OCI-LY7 (cell line): ENCODE results near the gene TLE3. TPM values are rescaled to one million over a fixed set of nuclear protein-coding genes. Genes with fewer than 3 reads are reported as not detected.

ENCODE experiments used
- BruUV-seq: library from RNA; stranded (reverse); fragments of 400-500 nt; replicated peaks from 2 replicates; lab custom pipeline; 2021; lab: Mats Ljungman, UMichigan
- CTCF ChIA-PET: fragments of 300-600 bp; sonication (Branson Sonifier 250); formaldehyde crosslinking; loops from one replicate; lab custom pipeline; 2022; ENCODE audit warnings: antibody characterized with exemption; ENCODE audit not compliant: unreplicated experiment; lab: Charles Lee
- POLR2A ChIA-PET: fragments of 300-600 bp; sonication (Branson Sonifier 250); formaldehyde crosslinking; loops from one replicate; lab custom pipeline; 2022; ENCODE audit warnings: antibody characterized with exemption; lab: Charles Lee
- DNase-seq: peaks from one replicate; pipeline ENCODE4 v3.0.0-alpha.2; 2015; ENCODE audit warnings: low spot score
- H2AFZ ChIP-seq: fragments of 200-600 bp; sonication (generic), shearing (Covaris generic); 2 replicates; pipeline ENCODE4 v1.6.1; 2014; ENCODE audit warnings: mild to moderate bottlenecking, antibody characterized with exemption, low read length, moderate library complexity
- H3K27ac ChIP-seq: fragments of 200-600 bp; sonication (generic); 2 replicates; pipeline ENCODE4 v1.5.1; 2014; ENCODE audit warnings: mixed run types, low read depth, mild to moderate bottlenecking, moderate library complexity, low read length, inconsistent platforms; ENCODE audit not compliant: poor library complexity, severe bottlenecking
- H3K36me3 ChIP-seq: fragments of 200-600 bp; sonication (generic); 2 replicates; pipeline ENCODE4 v1.6.1; 2014; ENCODE audit warnings: mild to moderate bottlenecking, antibody characterized with exemption, low read length, moderate library complexity, mixed read lengths; ENCODE audit not compliant: insufficient read depth
- H3K4me1 ChIP-seq: fragments of 200-600 bp; sonication (generic); 2 replicates; pipeline ENCODE4 v1.5.1; 2014; ENCODE audit warnings: mild to moderate bottlenecking, low read length; ENCODE audit not compliant: insufficient read depth, poor library complexity, severe bottlenecking
- H3K4me2 ChIP-seq: fragments of 200-600 bp; sonication (generic); 2 replicates; pipeline ENCODE4 v1.6.1; 2014; ENCODE audit warnings: mild to moderate bottlenecking, low read length
- H3K4me3 ChIP-seq: fragments of 200-600 bp; sonication (generic); 2 replicates; pipeline ENCODE4 v1.5.1; 2014; ENCODE audit warnings: mild to moderate bottlenecking, low read depth, low read length; ENCODE audit not compliant: poor library complexity, severe bottlenecking
- H3K79me2 ChIP-seq: fragments of 200-600 bp; sonication (generic); 2 replicates; pipeline ENCODE4 v1.6.1; 2016; ENCODE audit warnings: low read depth, mild to moderate bottlenecking, low read length, moderate library complexity, mixed read lengths; ENCODE audit not compliant: insufficient read depth
- H3K9me2 ChIP-seq: fragments of 200-600 bp; sonication (generic); 2 replicates; pipeline ENCODE4 v1.6.1; 2016; ENCODE audit warnings: mild to moderate bottlenecking, low read length, mixed read lengths; ENCODE audit not compliant: insufficient read depth
- H3K9me3 ChIP-seq: fragments of 200-600 bp; sonication (generic); 2 replicates; pipeline ENCODE4 v1.6.1; 2014; ENCODE audit warnings: mild to moderate bottlenecking, mixed run types, low read length, mixed read lengths
- H4K20me1 ChIP-seq: fragments of 200-600 bp; sonication (generic); 2 replicates; pipeline ENCODE4 v1.6.1; 2014; ENCODE audit warnings: mild to moderate bottlenecking, antibody characterized with exemption, low read length, moderate library complexity, mixed read lengths; ENCODE audit not compliant: insufficient read depth
- CTCF ChIP-seq: fragments of 200-600 bp; sonication (generic); conservative IDR thresholded peaks from 2 replicates; pipeline ENCODE4 v1.5.1; 2014; ENCODE audit warnings: mild to moderate bottlenecking, antibody characterized with exemption, low read length, moderate library complexity, mixed read lengths
- EZH2phosphoT487 ChIP-seq: fragments of 200-600 bp; sonication (generic); IDR thresholded peaks from 2 replicates; pipeline ENCODE4 v1.6.1; 2018; ENCODE audit warnings: low read depth, borderline replicate concordance, mild to moderate bottlenecking, mixed run types, antibody characterized with exemption, low read length, moderate library complexity, mixed read lengths
- intact Hi-C: fragments of 100-400 bp; cut with micrococcal nuclease; formaldehyde crosslinking; loops from one replicate; pipeline ENCODE4 v1.10.0; 2022; ENCODE audit not compliant: unreplicated experiment
- total RNA-seq, 2 experiments: library from RNA; depleted of rRNA in 1 of 2; stranded (reverse); fragments of >200 nt in 1 of 2; shearing (Covaris generic) in 1 of 2; gene quantifications; 2 replicates each; pipeline ENCODE4 v1.2.3, GENCODE V29; 2014 to 2022

TLE3 gene
- total RNA-seq, 2 experiments from 2014 or later: 31.9 to 37.9 TPM

GRCh38 chr15:70089692-70089971 lies 8.1 kb downstream of the TLE3 start:
- no peak overlapping the region for H2AFZ ChIP-seq
- H3K9me2 ChIP-seq: no peaks in the 10 kb centered on the region
- ChIA-PET POLR2A (no interaction called here), CTCF (no interaction called here)
- no peak for TF ChIP-seq EZH2phosphoT487
- TF ChIP-seq CTCF: no peak
- H3K27ac ChIP-seq: no peak overlapping the region
- peaks cover 7% of the 10 kb centered on the region; the same call in 1 of the 2 replicates for H3K79me2 ChIP-seq
- peaks cover 45% of the 10 kb centered on the region for H3K4me1 ChIP-seq
- H3K9me3 ChIP-seq: no peaks in the 10 kb centered on the region
- H3K4me3 ChIP-seq: no peak overlapping the region
- BruUV-seq: no TSS peak
- H3K36me3 ChIP-seq: peaks cover 90% of the 10 kb centered on the region
- 0 out of 2 replicates have a peak, but pooled peaks cover 12% of the 10 kb centered on the region for H4K20me1 ChIP-seq
- intact Hi-C loops: no loop called here
- no peak overlapping the region for H3K4me2 ChIP-seq
- no peak for DNase-seq

- intact Hi-C loops: no loop called here
- ChIA-PET POLR2A (no interaction called here), CTCF (no interaction called here)
- H3K36me3 ChIP-seq: peaks cover 90% of the 10 kb centered on the region
- no peak overlapping the region for H3K27ac ChIP-seq
- DNase-seq: no peak
- 0 out of 2 replicates have a peak, but pooled peaks cover 12% of the 10 kb centered on the region for H4K20me1 ChIP-seq
- TF ChIP-seq EZH2phosphoT487: no peak
- TF ChIP-seq CTCF: no peak
- H3K4me2 ChIP-seq: no peak overlapping the region
- peaks cover 45% of the 10 kb centered on the region for H3K4me1 ChIP-seq
- no peaks in the 10 kb centered on the region for H3K9me3 ChIP-seq
- H3K9me2 ChIP-seq: no peaks in the 10 kb centered on the region
- H3K79me2 ChIP-seq: peaks cover 1% of the 10 kb centered on the region; the same call in 1 of the 2 replicates
- no TSS peak for BruUV-seq
- no peak overlapping the region for H2AFZ ChIP-seq
- H3K4me3 ChIP-seq: no peak overlapping the region
Measured at GRCh38 chr15:70088887-70089691, 8.6 kb downstream of the TLE3 start.

- Histone ChIP-seq H3K9me3 (no peaks in the 10 kb centered on the region), H3K4me2 (no peak overlapping the region), H3K4me1 (peaks cover 48% of the 10 kb centered on the region), H3K4me3 (no peak overlapping the region), H3K9me2 (no peaks in the 10 kb centered on the region), H4K20me1 (peaks cover 12% of the 10 kb centered on the region; the same call in 1 of the 2 replicates), H3K79me2 (peaks cover 5% of the 10 kb centered on the region; the same call in 1 of the 2 replicates), H2AFZ (no peak overlapping the region), H3K36me3 (peaks cover 90% of the 10 kb centered on the region), H3K27ac (no peak overlapping the region)
- TF ChIP-seq CTCF: no peak
- TF ChIP-seq EZH2phosphoT487: no peak
- intact Hi-C loops: no loop called here
- BruUV-seq: no TSS peak
- POLR2A ChIA-PET: no interaction called here
- no peak for DNase-seq
- CTCF ChIA-PET: no interaction called here
Measured at GRCh38 chr15:70088455-70088854, 9.3 kb downstream of the TLE3 start.
